B cell (primary cell): ENCODE measurements around the gene DSCAML1. TPM values are rescaled to one million over a fixed set of nuclear protein-coding genes. Genes with fewer than 3 reads are reported as not detected.

Source experiments
- ATAC-seq: fragments of 200-7000 bp; cut with Tn5 transposase; one replicate; pipeline ENCODE4 v1.10.0; 2021; ENCODE audit warnings: low read depth, mild to moderate bottlenecking, moderate number of reproducible peaks, moderate library complexity
- CTCF ChIA-PET: fragments of 350-600 bp; sonication (Branson Sonifier 250); formaldehyde crosslinking; loops from one replicate; lab custom pipeline; 2021; ENCODE audit warnings: antibody characterized with exemption, inconsistent platforms; lab: Charles Lee
- POLR2A ChIA-PET: fragments of 350-600 bp; sonication (Branson Sonifier 250); formaldehyde crosslinking; loops from one replicate; lab custom pipeline; 2021; ENCODE audit warnings: antibody characterized with exemption; lab: Charles Lee
- DNase-seq: peaks from one replicate; pipeline ENCODE4 v3.0.0; 2013
- H2AFZ ChIP-seq: 2 replicates; pipeline ENCODE4 v1.6.1; 2012; ENCODE audit warnings: mild to moderate bottlenecking, low read depth, low read length; ENCODE audit not compliant: insufficient read depth, poor library complexity, severe bottlenecking
- H3K27ac ChIP-seq, 2 donors: 1 replicate in 1 of 2; 2 replicates in 1 of 2; pipeline ENCODE4 v1.5.1; 2012 to 2013; ENCODE audit warnings: low read length in 2 of 2, mild to moderate bottlenecking in 2 of 2, moderate library complexity in 1 of 2
- H3K27me3 ChIP-seq, 4 experiments: fragments of 200-600 bp in 1 of 4; sonication (generic) in 1 of 4; replicated peaks in 1 of 4; 1 replicate in 2 of 4; 2 replicates in 2 of 4; pipeline versions ENCODE4 v1.6.1 to v1.7.0; 2013 to 2016; ENCODE audit warnings: low read length in 3 of 4, mild to moderate bottlenecking in 2 of 4, mixed read lengths in 1 of 4, moderate library complexity in 1 of 4; ENCODE audit not compliant: insufficient read depth in 4 of 4, control insufficient read depth in 3 of 4; ENCODE audit errors: control extremely low read depth in 1 of 4
- H3K36me3 ChIP-seq, 2 experiments: replicated peaks in 1 of 2; 1 replicate in 1 of 2; 2 replicates in 1 of 2; pipeline versions ENCODE4 v1.6.1 to v1.7.1; 2013; ENCODE audit warnings: low read length in 1 of 2; ENCODE audit not compliant: insufficient read depth in 2 of 2, control insufficient read depth in 1 of 2; ENCODE audit errors: control extremely low read depth in 1 of 2, extremely low read depth in 1 of 2
- H3K4me1 ChIP-seq, 2 donors: fragments of 200-600 bp in 1 of 2; sonication (generic) in 1 of 2; 1 replicate in 1 of 2; 2 replicates in 1 of 2; pipeline versions ENCODE4 v1.5.1 to v1.6.1; 2013 to 2017; ENCODE audit warnings: low read length in 2 of 2; ENCODE audit not compliant: control insufficient read depth in 2 of 2, insufficient read depth in 2 of 2
- H3K4me2 ChIP-seq: replicated peaks from 2 replicates; pipeline ENCODE3; 2012; ENCODE audit warnings: mild to moderate bottlenecking, low read depth, low read length; ENCODE audit not compliant: poor library complexity, severe bottlenecking
- H3K4me3 ChIP-seq, 5 experiments: fragments of 200-600 bp in 1 of 5; sonication (generic) in 1 of 5; 1 replicate in 3 of 5; 2 replicates in 2 of 5; pipeline versions ENCODE4 v1.5.1 to v1.7.0; 2011 to 2016; ENCODE audit warnings: low read length in 4 of 5, mild to moderate bottlenecking in 4 of 5, low read depth in 2 of 5, control low read depth in 1 of 5, moderate library complexity in 1 of 5; ENCODE audit not compliant: insufficient read depth in 1 of 5; ENCODE audit errors: control extremely low read depth in 1 of 5, extremely low read depth in 1 of 5
- H3K79me2 ChIP-seq: fragments of 200-600 bp; sonication (generic); one replicate; pipeline ENCODE4 v1.6.0; 2016; ENCODE audit warnings: low read length; ENCODE audit not compliant: control insufficient read depth, insufficient read depth
- H3K9ac ChIP-seq: fragments of 200-600 bp; sonication (generic); 2 replicates; pipeline ENCODE4 v1.6.1; 2017; ENCODE audit warnings: mild to moderate bottlenecking, low read length, moderate library complexity
- H3K9me3 ChIP-seq, 3 donors: one replicate each; pipeline versions ENCODE4 v1.6.1 to v1.7.1; 2013; ENCODE audit warnings: low read length in 2 of 3; ENCODE audit not compliant: control insufficient read depth in 2 of 3, insufficient read depth in 1 of 3; ENCODE audit errors: control extremely low read depth in 1 of 3
- H4K20me1 ChIP-seq: 2 replicates; pipeline ENCODE4 v1.6.0; 2012; ENCODE audit warnings: mild to moderate bottlenecking, low read length; ENCODE audit not compliant: insufficient read depth, control insufficient read depth, poor library complexity, severe bottlenecking
- H3K27ac Mint-ChIP-seq: one replicate; pipeline ENCODE4 v1.8.0; 2021; ENCODE audit warnings: mixed read lengths
- H3K27me3 Mint-ChIP-seq: one replicate; pipeline ENCODE4 v1.8.0; 2021; ENCODE audit warnings: mixed read lengths
- H3K4me1 Mint-ChIP-seq: one replicate; pipeline ENCODE4 v1.8.0; 2021; ENCODE audit warnings: mixed read lengths
- H3K4me3 Mint-ChIP-seq: one replicate; pipeline ENCODE4 v1.8.0; 2021; ENCODE audit warnings: mixed read lengths
- H3K9me3 Mint-ChIP-seq: one replicate; pipeline ENCODE4 v1.8.0; 2022; ENCODE audit warnings: mixed read lengths; ENCODE audit not compliant: insufficient read depth
- CTCF ChIP-seq: fragments of 200-600 bp; IDR thresholded peaks from one replicate; pipeline ENCODE4 v1.8.0; 2022; ENCODE audit warnings: antibody characterized with exemption, mild to moderate bottlenecking
- EZH2 ChIP-seq: IDR thresholded peaks from 2 replicates; pipeline ENCODE4 v1.6.1; 2012; ENCODE audit warnings: borderline replicate concordance, low read depth, mild to moderate bottlenecking, moderate library complexity, low read length; ENCODE audit not compliant: insufficient read depth, poor library complexity, severe bottlenecking
- WGBS: methylation state at CpG from one replicate; pipeline ENCODE4 v1.1.5; 2013; ENCODE audit warnings: missing lambda C conversion rate; ENCODE audit not compliant: insufficient coverage; 5-methylcytosine and 5-hydroxymethylcytosine counted together
- intact Hi-C: fragments of 100-400 bp; cut with micrococcal nuclease; formaldehyde crosslinking; loops from one replicate; pipeline ENCODE4 v1.10.0; 2022
- polyA plus RNA-seq: library from polyadenylated mRNA; depleted of rRNA; stranded (reverse); fragments of >200 nt; gene quantifications from 2 replicates; pipeline ENCODE4 v1.2.3, GENCODE V29; 2012
- total RNA-seq, 2 donors: library from RNA; stranded (reverse); fragments of 120-200 nt in 1 of 2; gene quantifications; 1 replicate in 1 of 2; 2 replicates in 1 of 2; pipeline versions ENCODE4 v1.2.3 to v1.2.4, GENCODE V29; 2013 to 2022

Gene DSCAML1
- total and polyA plus RNA-seq, 2 donors (not counting 1 experiment from before 2014, with no cell fraction given), result 1.2 to 6.2 TPM

DNA sequence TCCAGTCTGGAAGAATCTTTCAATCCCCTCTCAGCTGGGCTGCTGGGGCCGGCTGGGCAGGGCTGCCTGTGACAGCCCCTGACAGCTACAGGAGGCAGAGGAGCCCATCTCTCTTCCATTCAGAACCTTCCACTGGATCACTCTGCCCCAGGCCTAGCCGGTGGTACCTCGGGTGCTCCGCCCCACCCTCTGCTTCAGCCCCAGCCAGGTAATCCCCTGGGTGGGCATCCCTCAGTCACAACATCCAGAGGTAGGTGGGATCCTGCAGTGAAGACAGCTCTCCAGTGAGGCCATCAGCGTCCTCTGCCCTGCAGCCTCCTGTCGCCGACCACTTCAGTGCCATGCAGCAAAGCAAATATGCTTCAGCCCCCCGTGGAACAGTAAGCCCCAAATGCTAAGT is 223.7 kb downstream of the DSCAML1 start:
- Histone ChIP-seq H3K9ac (no peak overlapping the region), H3K79me2 (no peaks in the 10 kb centered on the region), H3K9me3 (no peaks in the 10 kb centered on the region), H3K4me1 (no peaks in the 10 kb centered on the region), H4K20me1 (no peaks in the 10 kb centered on the region), H2AFZ (no peak overlapping the region), H3K4me3 (no peak overlapping the region), H3K27me3 (peaks cover 0 to 3% (median 0%) of the 10 kb centered on the region in 4 experiments), H3K36me3 (no peaks in the 10 kb centered on the region), H3K4me2 (no peak overlapping the region), H3K27ac (no peak overlapping the region)
- CTCF ChIA-PET, result no interaction called here
- Mint-ChIP-seq H3K27me3 (peaks cover 6% of the 10 kb centered on the region), H3K4me3 (no peak overlapping the region), H3K9me3 (no peaks in the 10 kb centered on the region), H3K4me1 (no peaks in the 10 kb centered on the region), H3K27ac (no peak overlapping the region)
- DNase-seq (no peak), ATAC-seq (no peak)
- 91% methylated on average over 8 of the region's 8 CpGs for WGBS
- no peak for TF ChIP-seq CTCF
- no peak for TF ChIP-seq EZH2
- intact Hi-C loops, result no loop called here
- POLR2A ChIA-PET, result no interaction called here

- H3K9ac ChIP-seq, result no peak overlapping the region
- Mint-ChIP-seq H3K4me3 (no peak overlapping the region), H3K9me3 (no peaks in the 10 kb centered on the region), H3K27ac (no peak overlapping the region), H3K4me1 (no peaks in the 10 kb centered on the region), H3K27me3 (peaks cover 6% of the 10 kb centered on the region)
- no peak overlapping the region for H2AFZ ChIP-seq
- H4K20me1 ChIP-seq, result no peaks in the 10 kb centered on the region
- no peaks in the 10 kb centered on the region for H3K79me2 ChIP-seq
- no peak overlapping the region for H3K4me3 ChIP-seq
- H3K27me3 ChIP-seq, result peaks cover 0 to 3% (median 0%) of the 10 kb centered on the region in 4 experiments
- POLR2A ChIA-PET, result no interaction called here
- no peak for TF ChIP-seq EZH2
- TF ChIP-seq CTCF, result no peak
- no peak overlapping the region for H3K27ac ChIP-seq
- no peak overlapping the region for H3K4me2 ChIP-seq
- CTCF ChIA-PET, result no interaction called here
- no peaks in the 10 kb centered on the region for H3K9me3 ChIP-seq
- no peak for DNase-seq
- intact Hi-C loops, result no loop called here
- H3K4me1 ChIP-seq, result no peaks in the 10 kb centered on the region
- no peaks in the 10 kb centered on the region for H3K36me3 ChIP-seq
- no peak for ATAC-seq
- 96% methylated on average over 3 of the region's 5 CpGs for WGBS
These were observed 224.3 kb downstream of the DSCAML1 start for GRCh38 chr11:117572671-117573070.
